GM19193 (cell line): ENCODE measurements around the gene SMIM24.

Experiments
- POLR2A ChIP-seq: IDR thresholded peaks from 4 replicates; pipeline ENCODE4 v1.6.1; 2011; ENCODE audit not compliant: insufficient read depth, insufficient read length; ENCODE audit errors: extremely low read depth

Gene SMIM24

GRCh38 chr19:3458229-3459088 lies 21.9 kb downstream of the SMIM24 start:
- no peak for TF ChIP-seq POLR2A

- no peak for TF ChIP-seq POLR2A
Measured at GRCh38 chr19:3457528-3458228, 22.6 kb downstream of the SMIM24 start.

- TF ChIP-seq POLR2A = no peak
Measured at GRCh38 chr19:3456925-3457527, 23.3 kb downstream of the SMIM24 start.

- no peak for TF ChIP-seq POLR2A
Measured at GRCh38 chr19:3455960-3456601, 24.2 kb downstream of the SMIM24 start.

GRCh38 chr19:3455393-3455955 lies 24.9 kb downstream of the SMIM24 start:
- TF ChIP-seq POLR2A = no peak

GRCh38 chr19:3454656-3455392 lies 25.5 kb downstream of the SMIM24 start:
- TF ChIP-seq POLR2A = no peak

- no peak for TF ChIP-seq POLR2A
Measured at GRCh38 chr19:3453840-3454239, 26.5 kb downstream of the SMIM24 start.

- TF ChIP-seq POLR2A = no peak
Measured at GRCh38 chr19:3452171-3452941, 28.0 kb downstream of the SMIM24 start.

GRCh38 chr19:3451451-3451866 lies 28.9 kb downstream of the SMIM24 start:
- no peak for TF ChIP-seq POLR2A

GRCh38 chr19:3450796-3451411 lies 29.4 kb downstream of the SMIM24 start:
- no peak for TF ChIP-seq POLR2A

- TF ChIP-seq POLR2A = no peak
Measured at GRCh38 chr19:3448616-3449334, 31.6 kb downstream of the SMIM24 start.

GRCh38 chr19:3444695-3445234 lies 35.6 kb downstream of the SMIM24 start:
- no peak for TF ChIP-seq POLR2A
